WTC11 (cell line): ENCODE measurements around the gene TBC1D14.

Source experiments
- ATF2 ChIP-seq: sonication (generic); formaldehyde crosslinking; IDR thresholded peaks from 2 replicates; pipeline ENCODE4 v1.8.1; 2022; ENCODE audit warnings: low read depth, missing genetic modification reagents, borderline replicate concordance
- FOXK1 ChIP-seq: sonication (generic); formaldehyde crosslinking; IDR thresholded peaks from 2 replicates; pipeline ENCODE4 v1.8.0; 2022; ENCODE audit warnings: mild to moderate bottlenecking, moderate library complexity, missing genetic modification reagents
- NFYB ChIP-seq: sonication (generic); formaldehyde crosslinking; conservative IDR thresholded peaks from 2 replicates; pipeline ENCODE4 v1.8.0; 2022; ENCODE audit warnings: low read depth, missing genetic modification reagents

- TF ChIP-seq FOXK1 (CRISPR knock-in tag), result no peak
- TF ChIP-seq ATF2 (CRISPR knock-in tag), result no peak
- TF ChIP-seq NFYB (CRISPR knock-in tag), result no peak
Measured at GRCh38 chr4:6968496-6968895, 58.9 kb downstream of the TBC1D14 start.
